NOMO-1 treated with dmso at 0.1 percent for 144 hours (cell line): ENCODE data around the gene TAGLN2.
A peak's percentile ranks its signal among the peaks of the same experiment; 100 is the strongest.

ENCODE experiments used
- DNase-seq: peaks from one replicate; lab custom pipeline; 2025; ENCODE audit not compliant: unreplicated experiment; lab: John Stamatoyannopoulos, UW

TAGLN2 gene

GRCh38 chr1:159936273-159936904, 11.1 kb upstream of the TAGLN2 start:
- peak; percentile 53 for DNase-seq

GRCh38 chr1:159935719-159936272, 10.5 kb upstream of the TAGLN2 start:
- DNase-seq, result peak; percentile 62

- no peak for DNase-seq
Measured at GRCh38 chr1:159935305-159935704, 10.0 kb upstream of the TAGLN2 start.

GRCh38 chr1:159934136-159935039, 9.1 kb upstream of the TAGLN2 start:
- DNase-seq, result no peak

- no peak for DNase-seq
Measured at GRCh38 chr1:159933347-159933746, 8.0 kb upstream of the TAGLN2 start.

- no peak for DNase-seq
Measured at GRCh38 chr1:159932296-159933285, 7.3 kb upstream of the TAGLN2 start.

GRCh38 chr1:159931795-159932173, 6.5 kb upstream of the TAGLN2 start:
- no peak for DNase-seq

GRCh38 chr1:159931101-159931794, 5.9 kb upstream of the TAGLN2 start:
- no peak for DNase-seq

- DNase-seq, result no peak
Measured at GRCh38 chr1:159930634-159931033, 5.3 kb upstream of the TAGLN2 start.

GRCh38 chr1:159930216-159930615, 4.9 kb upstream of the TAGLN2 start:
- no peak for DNase-seq

- DNase-seq, result no peak
Measured at GRCh38 chr1:159929155-159930051, 4.1 kb upstream of the TAGLN2 start.

- no peak for DNase-seq
Measured at GRCh38 chr1:159928491-159929050, 3.3 kb upstream of the TAGLN2 start.

- DNase-seq, result no peak
Measured at GRCh38 chr1:159927849-159928431, 2.6 kb upstream of the TAGLN2 start.

GRCh38 chr1:159927211-159927848, 2.0 kb upstream of the TAGLN2 start:
- DNase-seq, result no peak

- DNase-seq, result peak; percentile 61
Measured at GRCh38 chr1:159925719-159926078, 392 bp upstream of the TAGLN2 start.

- DNase-seq, result peak; percentile 33
Measured at GRCh38 chr1:159924025-159924790, 1.1 kb downstream of the TAGLN2 start.

- DNase-seq, result peak; percentile 39
Measured at GRCh38 chr1:159923203-159924024, 1.9 kb downstream of the TAGLN2 start.
